ENCODE results near the gene IL4I1.

The IL4I1 gene

GRCh38 chr19:49877020-49877878 is 19.4 kb downstream of the IL4I1 start, which contains the start of the genes AKT1S1 and TBC1D17:
Gene AKT1S1, minus strand, starts transcription at chr19:49877355. Its CDS starts 4,060 bp downstream, at chr19:49873295.
Gene TBC1D17, plus strand, starts transcription at chr19:49877702. Its CDS starts 22 bp downstream, at chr19:49877724.
- FAIRE-seq = peak; percentile 95

GRCh38 chr19:49876422-49877019 is 20.2 kb downstream of the IL4I1 start:
- peak; percentile 92 for FAIRE-seq

GRCh38 chr19:49875857-49876421 is 20.7 kb downstream of the IL4I1 start:
- no peak for FAIRE-seq

GRCh38 chr19:49875177-49875576 is 21.5 kb downstream of the IL4I1 start:
- FAIRE-seq = no peak

- FAIRE-seq = no peak
These were observed 22.1 kb downstream of the IL4I1 start for GRCh38 chr19:49874503-49875157.

GRCh38 chr19:49873834-49874233 is 22.9 kb downstream of the IL4I1 start:
- no peak for FAIRE-seq

- no peak for FAIRE-seq
These were observed 23.6 kb downstream of the IL4I1 start for GRCh38 chr19:49873129-49873521.

GRCh38 chr19:49872245-49873128 is 24.2 kb downstream of the IL4I1 start:
- FAIRE-seq = no peak

GRCh38 chr19:49871349-49871985 is 25.2 kb downstream of the IL4I1 start:
- FAIRE-seq = no peak

- no peak for FAIRE-seq
These were observed 26.3 kb downstream of the IL4I1 start for GRCh38 chr19:49870309-49870901.

GRCh38 chr19:49869484-49870308 is 27.0 kb downstream of the IL4I1 start:
- peak; percentile 98 for FAIRE-seq

- FAIRE-seq = no peak
These were observed 27.6 kb downstream of the IL4I1 start for GRCh38 chr19:49869009-49869483.

GRCh38 chr19:49866933-49867782 is 29.5 kb downstream of the IL4I1 start, which contains the start of gene PNKP:
Gene PNKP, minus strand, starts transcription at chr19:49867576. Its CDS starts 372 bp downstream, at chr19:49867204.
- FAIRE-seq = no peak

GRCh38 chr19:49864890-49865289 is 31.8 kb downstream of the IL4I1 start:
- FAIRE-seq = no peak

GRCh38 chr19:49863935-49864320 is 32.8 kb downstream of the IL4I1 start:
- FAIRE-seq = no peak

- FAIRE-seq = no peak
These were observed 33.3 kb downstream of the IL4I1 start for GRCh38 chr19:49863254-49863934.

GRCh38 chr19:49862391-49863253 is 34.1 kb downstream of the IL4I1 start:
- no peak for FAIRE-seq

Data from colon (tissue), 2 donors.